Left ventricle myocardium inferior (tissue), 1 donor: ENCODE data around the gene ANKRD12. TPM values are rescaled to one million over a fixed set of nuclear protein-coding genes. Genes with fewer than 3 reads are reported as not detected.
"Not testable (repeated sequence)": the region's sequence is repeated elsewhere in the genome, so short reads cannot be mapped to it uniquely, and the experiment has no call there.

Source experiments
- DNase-seq: peaks from one replicate; pipeline ENCODE4 v3.0.0-alpha.2; 2020
- H3K27ac ChIP-seq: fragments of 200-600 bp; replicated peaks from 2 replicates; pipeline ENCODE4 v1.8.0; 2021
- H3K27me3 ChIP-seq: fragments of 200-600 bp; 2 replicates; pipeline ENCODE4 v1.8.0; 2021; ENCODE audit warnings: low read depth
- H3K36me3 ChIP-seq: fragments of 200-600 bp; 2 replicates; pipeline ENCODE4 v1.8.0; 2021
- H3K4me1 ChIP-seq: fragments of 200-600 bp; 2 replicates; pipeline ENCODE4 v1.8.0; 2021
- H3K4me3 ChIP-seq: fragments of 200-600 bp; 2 replicates; pipeline ENCODE4 v1.8.0; 2021; ENCODE audit warnings: mild to moderate bottlenecking, moderate library complexity
- H3K9me3 ChIP-seq: fragments of 200-600 bp; replicated peaks from 2 replicates; pipeline ENCODE4 v1.8.0; 2021
- CTCF ChIP-seq: fragments of 200-600 bp; IDR thresholded peaks from 2 replicates; pipeline ENCODE4 v1.8.0; 2021; ENCODE audit warnings: antibody characterized with exemption, mild to moderate bottlenecking, borderline replicate concordance
- intact Hi-C: fragments of 100-400 bp; cut with micrococcal nuclease; formaldehyde crosslinking; loops from one replicate; pipeline ENCODE4 v1.11.0; 2022
- long read RNA-seq: library from polyadenylated mRNA; unstranded; transcript quantifications from one replicate; pipeline ENCODE4 v2.0.0, GENCODE V29; 2021
- total RNA-seq: library from RNA; stranded (reverse); fragmentation: NEBNext Ultra II Directional; extraction: Animal tissue kit (Norgen Biotek cat#: 25700); gene quantifications from one replicate; pipeline ENCODE4 v1.2.1, GENCODE V29; 2021
- donor health status: DM: no; HTN: yes; CAD: no; lungs with severe emphysema.

ANKRD12 gene
- total RNA-seq = 49.3 TPM
- long read RNA-seq, full-length matches to known transcripts = 2 of 18 reads
- long read RNA-seq, partial matches to known transcripts = 9 of 18 reads
- long read RNA-seq, other reads (novel, unspliced or antisense) = 7 of 18 reads

DNA sequence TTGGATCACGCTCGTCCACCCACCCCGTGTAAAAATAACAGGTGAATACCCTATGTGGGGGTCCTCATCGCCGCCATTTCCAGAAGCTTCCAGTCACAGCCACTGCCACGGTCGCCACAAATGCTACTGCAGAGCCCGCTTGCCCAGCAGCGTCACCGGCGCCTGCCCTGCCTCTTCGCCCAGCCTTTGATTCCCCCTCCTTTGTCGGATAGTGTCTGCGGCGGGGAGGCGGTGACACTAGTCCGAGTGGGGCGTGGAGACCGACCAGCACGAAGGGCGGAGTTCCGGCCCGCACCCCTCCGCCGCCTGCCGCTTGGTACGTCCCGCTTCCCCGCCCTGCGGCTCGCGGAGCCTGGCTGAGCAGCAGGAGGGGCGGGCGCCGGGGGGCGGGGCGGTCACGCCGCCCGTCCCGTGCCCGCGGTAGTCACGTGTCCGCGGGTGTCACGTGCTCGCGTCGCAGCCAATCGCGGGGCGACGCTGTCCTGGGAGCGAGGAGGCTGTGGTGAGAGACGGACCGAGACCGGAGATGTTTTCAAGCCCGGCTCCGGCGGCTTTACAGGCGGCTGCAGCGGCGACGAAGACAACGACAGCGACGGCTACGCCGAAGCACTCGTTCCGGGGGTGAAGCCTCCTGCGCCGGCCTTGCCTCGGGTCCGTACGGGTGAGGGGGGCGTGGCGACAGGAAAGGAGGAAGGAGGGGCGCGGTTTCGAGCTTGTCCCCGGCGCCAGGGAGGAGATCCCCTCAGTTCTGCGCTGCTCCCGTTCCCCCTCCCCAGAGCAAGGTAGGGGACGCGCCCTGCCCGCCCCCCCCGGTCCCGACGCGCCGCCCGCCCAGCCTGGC lies at the start of gene ANKRD12:
Gene ANKRD12 (plus strand): TSS at position 467 of the 841 bp plus-strand sequence. CDS start 45,652 bp downstream, outside the sequence.
- Histone ChIP-seq H3K9me3 (no peaks in the 10 kb centered on the region), H3K27ac (peak within 1 kb of the TSS; percentile 99), H3K36me3 (peaks cover 30% of the 10 kb centered on the region), H3K4me3 (peak within 1 kb of the TSS; percentile 86), H3K4me1 (peaks cover 59% of the 10 kb centered on the region), H3K27me3 (no peaks in the 10 kb centered on the region)
- no peak for TF ChIP-seq CTCF
- intact Hi-C loops = no loop called here
- DNase-seq = peak; percentile 98

DNA sequence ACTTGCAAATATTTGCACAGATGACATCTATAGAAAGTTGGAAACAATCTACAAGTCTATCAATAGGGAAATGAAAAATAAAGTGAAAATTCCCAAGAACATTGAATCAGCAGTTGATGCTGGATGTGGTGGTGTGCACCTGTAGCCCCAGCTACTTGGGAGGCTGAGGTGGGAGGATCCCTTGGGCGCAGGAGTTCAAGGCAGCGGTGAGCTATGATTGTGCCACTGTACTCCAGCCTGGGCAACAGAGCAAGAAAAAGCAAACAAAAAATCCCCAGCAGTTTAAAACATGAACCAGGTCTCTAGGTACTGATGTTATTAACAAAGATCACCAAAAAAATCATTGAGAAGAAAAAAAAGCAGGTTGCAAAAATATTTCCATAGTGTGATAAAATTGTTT lies 49.4 kb upstream of the ANKRD12 start:
- intact Hi-C loops = no loop called here
- Histone ChIP-seq H3K4me1 (no peaks in the 10 kb centered on the region), H3K9me3 (no peaks in the 10 kb centered on the region), H3K36me3 (no peaks in the 10 kb centered on the region), H3K27me3 (no peaks in the 10 kb centered on the region), H3K27ac (no peak overlapping the region), H3K4me3 (no peak overlapping the region)
- DNase-seq = no peak
- no peak for TF ChIP-seq CTCF

- no peak for TF ChIP-seq CTCF
Observed at GRCh38 chr18:9088252-9088651, 48.3 kb upstream of the ANKRD12 start.

GRCh38 chr18:9088727-9089126 lies 47.9 kb upstream of the ANKRD12 start:
- H3K27me3 ChIP-seq, H3K36me3 ChIP-seq, H3K4me3 ChIP-seq, H3K4me1 ChIP-seq, H3K9me3 ChIP-seq, intact Hi-C loops, DNase-seq, H3K27ac ChIP-seq: not testable (repeated sequence)

More at GRCh38 chr18:9088252-9088651, 48.3 kb upstream of the ANKRD12 start:
- no peak for DNase-seq
- Histone ChIP-seq H3K4me1 (peaks cover 5% of the 10 kb centered on the region), H3K27me3 (no peaks in the 10 kb centered on the region), H3K4me3 (no peak overlapping the region), H3K27ac (no peak overlapping the region), H3K36me3 (no peaks in the 10 kb centered on the region), H3K9me3 (no peaks in the 10 kb centered on the region)
- intact Hi-C loops = no loop called here

- H3K27ac ChIP-seq = no peak overlapping the region
Observed at GRCh38 chr18:9090578-9090977, 46.0 kb upstream of the ANKRD12 start.

More at GRCh38 chr18:9090578-9090977, 46.0 kb upstream of the ANKRD12 start:
- H3K36me3 ChIP-seq = no peaks in the 10 kb centered on the region
- H3K9me3 ChIP-seq = no peaks in the 10 kb centered on the region
- no peak for TF ChIP-seq CTCF
- no peak overlapping the region for H3K4me3 ChIP-seq
- H3K4me1 ChIP-seq = peaks cover 13% of the 10 kb centered on the region
- DNase-seq = no peak
- no peaks in the 10 kb centered on the region for H3K27me3 ChIP-seq
- intact Hi-C loops = no loop called here
